HepG2 (cell line): ENCODE data around the gene TANC1. TPM values are rescaled to one million over a fixed set of nuclear protein-coding genes. Genes with fewer than 3 reads are reported as not detected.

Experiments used
- ATAC-seq: fragments of 200-7000 bp; cut with Tn5 transposase; 3 replicates; pipeline ENCODE4 v1.9.1; 2020; ENCODE audit warnings: mild to moderate bottlenecking, moderate library complexity
- BruUV-seq: library from RNA; stranded (reverse); fragments of 400-500 nt; replicated peaks from 2 replicates; lab custom pipeline; 2021; lab: Mats Ljungman, UMichigan
- CTCF ChIA-PET: fragments of 300-600 bp; formaldehyde crosslinking; extraction: SDS; loops from one replicate; lab custom pipeline; 2021; ENCODE audit warnings: low total read pairs, inconsistent platforms, low intra/inter-chr PET ratio; lab: Yijun Ruan, JAX
- POLR2A ChIA-PET: fragments of 350-600 bp; sonication (Branson Sonifier 250); formaldehyde crosslinking; loops from one replicate; lab custom pipeline; 2020; ENCODE audit warnings: antibody characterized with exemption, inconsistent platforms; lab: Yijun Ruan, JAX
- DNase-seq: peaks from one replicate; pipeline ENCODE4 v3.0.0-alpha.2; 2015; ENCODE audit warnings: low spot score
- FAIRE-seq: peaks from 3 replicates; lab custom pipeline; 2011; peaks lifted over from hg19 to GRCh38; lab: Jason Lieb, UNC
- H2AFZ ChIP-seq: one replicate; pipeline ENCODE4 v1.6.1; 2011; ENCODE audit warnings: low read length, inconsistent platforms
- H3K27ac ChIP-seq: fragments of 300-600 bp; 3 replicates; pipeline ENCODE4 v1.8.0; 2011; ENCODE audit warnings: mixed run types, mild to moderate bottlenecking, mixed read lengths, low read length, inconsistent platforms; ENCODE audit not compliant: insufficient read depth; ENCODE audit errors: extremely low read length
- H3K27me3 ChIP-seq, 2 experiments: fragments of 200-600 bp in 1 of 2; 2 replicates in 1 of 2; 3 replicates in 1 of 2; pipeline versions ENCODE4 v1.6.0 to v1.8.0; 2011; ENCODE audit warnings: low read length in 2 of 2, mild to moderate bottlenecking in 2 of 2, moderate library complexity in 2 of 2, inconsistent platforms in 1 of 2; ENCODE audit not compliant: insufficient read depth in 2 of 2, control insufficient read depth in 1 of 2
- H3K36me3 ChIP-seq, 2 experiments: fragments of 200-600 bp in 1 of 2; replicated peaks in 1 of 2; 2 replicates in 1 of 2; 3 replicates in 1 of 2; pipeline versions ENCODE4 v1.5.1 to v1.8.0; 2011; ENCODE audit warnings: low read length in 2 of 2, inconsistent platforms in 1 of 2; ENCODE audit not compliant: insufficient read depth in 2 of 2, control insufficient read depth in 1 of 2
- H3K4me1 ChIP-seq: 2 replicates; pipeline ENCODE4 v1.5.1; 2012; ENCODE audit warnings: low read length, inconsistent platforms; ENCODE audit not compliant: insufficient read depth
- H3K4me2 ChIP-seq: 2 replicates; pipeline ENCODE4 v1.6.0; 2011; ENCODE audit warnings: low read depth, low read length, inconsistent platforms
- H3K4me3 ChIP-seq, 3 experiments: fragments of 200-600 bp in 1 of 3; sonication (generic), shearing (Covaris generic) in 1 of 3; replicated peaks in 1 of 3; 2 replicates each; pipeline ENCODE4 v1.5.1; 2011 to 2016; ENCODE audit warnings: low read length in 3 of 3, inconsistent platforms in 2 of 3, low read depth in 2 of 3, mild to moderate bottlenecking in 2 of 3, control low read depth in 1 of 3, mixed read lengths in 1 of 3; ENCODE audit not compliant: insufficient read depth in 1 of 3
- H3K79me2 ChIP-seq: one replicate; pipeline ENCODE4 v1.6.1; 2011; ENCODE audit warnings: low read length, inconsistent platforms; ENCODE audit not compliant: insufficient read depth
- H3K9ac ChIP-seq: 2 replicates; pipeline ENCODE4 v1.6.0; 2011; ENCODE audit warnings: mild to moderate bottlenecking, low read depth, low read length, inconsistent platforms; ENCODE audit not compliant: insufficient read depth
- H3K9me3 ChIP-seq: 2 replicates; pipeline ENCODE4 v1.5.1; 2012; ENCODE audit warnings: mild to moderate bottlenecking, low read length
- H4K20me1 ChIP-seq: 2 replicates; pipeline ENCODE4 v1.6.0; 2011; ENCODE audit warnings: inconsistent platforms, mild to moderate bottlenecking, low read length, moderate library complexity; ENCODE audit not compliant: insufficient read depth
- FIP1L1 ChIP-seq: fragments of 200-400 bp; formaldehyde crosslinking; IDR thresholded peaks from 2 replicates; pipeline ENCODE4 v1.6.1; 2018; ENCODE audit warnings: low read depth, mild to moderate bottlenecking, low read length, moderate library complexity, borderline replicate concordance; ENCODE audit not compliant: insufficient read depth
- GPN1 ChIP-seq: sonication (generic); formaldehyde crosslinking; IDR thresholded peaks from 2 replicates; pipeline ENCODE4 v1.5.1; 2020; ENCODE audit warnings: missing genetic modification reagents, borderline replicate concordance
- MTF1 ChIP-seq: sonication (generic); formaldehyde crosslinking; IDR thresholded peaks from 2 replicates; pipeline ENCODE4 v1.5.0; 2020; ENCODE audit warnings: missing genetic modification reagents
- NR0B2 ChIP-seq: sonication (generic); formaldehyde crosslinking; IDR thresholded peaks from 2 replicates; pipeline ENCODE4 v1.4.0; 2020; ENCODE audit warnings: mild to moderate bottlenecking, missing genetic modification reagents
- SP1 ChIP-seq, 2 experiments: fragments of 450-650 bp in 1 of 2; sonication (generic) in 1 of 2; formaldehyde crosslinking in 1 of 2; IDR thresholded peaks; 2 replicates each; pipeline versions ENCODE4 v1.4.0 to v1.6.1; 2016 to 2020; ENCODE audit warnings: missing genetic modification reagents in 1 of 2
- SRY ChIP-seq: sonication (generic); formaldehyde crosslinking; IDR thresholded peaks from 2 replicates; pipeline ENCODE4 v1.8.0; 2022; ENCODE audit warnings: mild to moderate bottlenecking, missing genetic modification reagents
- TFAP4 ChIP-seq: sonication (generic); IDR thresholded peaks from 2 replicates; pipeline ENCODE4 v1.6.1; 2016; ENCODE audit warnings: low read depth, borderline replicate concordance
- ZFAT ChIP-seq: sonication (generic); formaldehyde crosslinking; conservative IDR thresholded peaks from 2 replicates; pipeline ENCODE4 v1.8.1; 2023; ENCODE audit warnings: missing genetic modification reagents, inconsistent platforms
- ZHX1 ChIP-seq: sonication (generic); formaldehyde crosslinking; IDR thresholded peaks from 2 replicates; pipeline ENCODE4 v1.8.1; 2022; ENCODE audit warnings: low read depth, mild to moderate bottlenecking, missing genetic modification reagents
- ZNF10 ChIP-seq: sonication (generic); formaldehyde crosslinking; IDR thresholded peaks from 2 replicates; pipeline ENCODE4 v1.4.0; 2020; ENCODE audit warnings: mild to moderate bottlenecking, low read depth, missing genetic modification reagents, borderline replicate concordance
- ZNF34 ChIP-seq: sonication (generic); formaldehyde crosslinking; IDR thresholded peaks from 2 replicates; pipeline ENCODE4 v1.4.0; 2020; ENCODE audit warnings: mild to moderate bottlenecking, missing genetic modification reagents, borderline replicate concordance
- ZNF652 ChIP-seq: IDR thresholded peaks from 2 replicates; pipeline ENCODE4 v1.6.1; 2016; ENCODE audit warnings: low read depth, borderline replicate concordance
- ZSCAN5A ChIP-seq: sonication (generic); formaldehyde crosslinking; IDR thresholded peaks from 2 replicates; pipeline ENCODE4 v1.8.0; 2022; ENCODE audit warnings: mild to moderate bottlenecking, missing genetic modification reagents, borderline replicate concordance
- WGBS: methylation state at CpG from one replicate; pipeline ENCODE4 v1.1.6; 2017; ENCODE audit warnings: low lambda C conversion rate; 5-methylcytosine and 5-hydroxymethylcytosine counted together
- in situ Hi-C: cut with HindIII; loops from 2 replicates; pipeline ENCODE4 v1.10.0; 2017; ENCODE audit warnings: low pct_unique_long_range_greater_than_20kb; ENCODE audit not compliant: extremely low pct_ligation_motif_present
- intact Hi-C: fragments of 100-400 bp; cut with micrococcal nuclease; formaldehyde crosslinking; loops from one replicate; pipeline ENCODE4 v1.10.0; 2022; ENCODE audit not compliant: unreplicated experiment
- polyA plus RNA-seq, 8 experiments: library from polyadenylated mRNA; depleted of rRNA in 3 of 8; stranded (reverse) in 7 of 8; unstranded in 1 of 8; fragments of >200 nt; fragmentation: Illumina TruSeq in 4 of 8; extraction: Trizol in 4 of 8; gene quantifications; 2 replicates each; pipeline versions ENCODE4 v1.2.1 to v1.2.3, GENCODE V29; 2011 to 2016; ENCODE audit warnings: low read depth in 4 of 8, missing spikeins in 1 of 8, mixed read lengths in 1 of 8; ENCODE audit not compliant: insufficient read depth in 1 of 8
- total RNA-seq, 5 experiments: library from RNA; depleted of rRNA; stranded (reverse); fragments of >200 nt; fragmentation: Illumina TruSeq; extraction: Trizol; gene quantifications; 2 replicates each; pipeline ENCODE4 v1.2.3, GENCODE V29; 2016; ENCODE audit warnings: low read depth in 1 of 5

TANC1 gene
- total and polyA plus RNA-seq, 2 of the 13 experiments (the other 11 are each of a cell fraction or from before 2014, with no cell fraction given): 2.3 to 5.6 TPM

- TF ChIP-seq ZFAT (CRISPR knock-in tag) (no peak), SP1 (IDR thresholded peaks at IDR 0.05) (no peak), SP1 (CRISPR knock-in tag; IDR thresholded peaks at IDR 0.05) (no peak), ZHX1 (CRISPR knock-in tag) (no peak), ZNF34 (CRISPR knock-in tag) (no peak), MTF1 (CRISPR knock-in tag) (no peak), FIP1L1 (no peak)
- TF ChIP-seq, all 625 proteins: peak for 0
Observed at GRCh38 chr2:159186462-159186861, 218.0 kb downstream of the TANC1 start (continued).

GRCh38 chr2:159187106-159187505, 218.7 kb downstream of the TANC1 start:
- no peak overlapping the region for H3K4me2 ChIP-seq
- intact Hi-C loops: no loop called here
- no peak overlapping the region for H3K4me3 ChIP-seq
- H3K9ac ChIP-seq: no peak overlapping the region
- H3K36me3 ChIP-seq: peaks cover 0 to 2% of the 10 kb centered on the region in 2 experiments; a peak in 2 of 5 replicates
- WGBS: 54% methylated on average over 6 of the region's 6 CpGs
- no peak overlapping the region for H3K27ac ChIP-seq
- no peaks in the 10 kb centered on the region for H3K9me3 ChIP-seq
- ChIA-PET CTCF (no interaction called here), POLR2A (no interaction called here)
- H3K79me2 ChIP-seq: no peaks in the 10 kb centered on the region
- H3K4me1 ChIP-seq: no peaks in the 10 kb centered on the region
- in situ Hi-C loops: no loop called here
- H2AFZ ChIP-seq: no peak overlapping the region
- H3K27me3 ChIP-seq: no peaks in the 10 kb centered on the region
- ATAC-seq (no peak), FAIRE-seq (no peak), DNase-seq (no peak)
- TF ChIP-seq TFAP4: no peak
- no peak for TF ChIP-seq GPN1
- TF ChIP-seq SRY: no peak
- TF ChIP-seq ZSCAN5A (CRISPR knock-in tag): no peak
- TF ChIP-seq ZNF10 (CRISPR knock-in tag): no peak
- TF ChIP-seq ZNF652 (CRISPR knock-in tag): no peak
- no peak for TF ChIP-seq NR0B2 (CRISPR knock-in tag)
- no peaks in the 10 kb centered on the region for H4K20me1 ChIP-seq
- BruUV-seq: no TSS peak
